Panc1 (cell line): Measurements from ENCODE around the gene GLIS2. TPM values are rescaled to one million over a fixed set of nuclear protein-coding genes. Genes with fewer than 3 reads are reported as not detected.

Source experiments
- ATAC-seq: fragments of 200-7000 bp; cut with Tn5 transposase; 2 replicates; pipeline ENCODE4 v1.9.1; 2020; ENCODE audit warnings: mild to moderate bottlenecking, moderate library complexity
- BruUV-seq: library from RNA; stranded (reverse); fragments of 400-500 nt; replicated peaks from 2 replicates; lab custom pipeline; 2021; lab: Mats Ljungman, UMichigan
- CTCF ChIA-PET: fragments of 300-600 bp; sonication (Branson Sonifier 250); formaldehyde crosslinking; loops from one replicate; lab custom pipeline; 2022; ENCODE audit warnings: antibody characterized with exemption; lab: Charles Lee
- POLR2A ChIA-PET: fragments of 300-600 bp; sonication (Branson Sonifier 250); formaldehyde crosslinking; loops from one replicate; lab custom pipeline; 2022; ENCODE audit warnings: antibody characterized with exemption; lab: Charles Lee
- DNase-seq: peaks from one replicate; pipeline ENCODE4 v3.0.0-alpha.2; 2010; ENCODE audit warnings: low read depth, low spot score
- H3K27ac ChIP-seq: 2 replicates; pipeline ENCODE4 v1.5.1; 2011; ENCODE audit warnings: mild to moderate bottlenecking, low read length, inconsistent platforms
- H3K27me3 ChIP-seq: fragments of 200-500 bp; sonication (Bioruptor generic); 2 replicates; pipeline ENCODE4 v1.6.0; 2014; ENCODE audit warnings: low read length, inconsistent platforms; ENCODE audit not compliant: control insufficient read depth, insufficient read depth
- H3K36me3 ChIP-seq: fragments of 200-500 bp; sonication (Bioruptor generic); 2 replicates; pipeline ENCODE4 v1.5.1; 2014; ENCODE audit warnings: inconsistent platforms, mild to moderate bottlenecking, low read length, moderate library complexity; ENCODE audit not compliant: control insufficient read depth, insufficient read depth
- H3K4me1 ChIP-seq: 2 replicates; pipeline ENCODE4 v1.5.1; 2011; ENCODE audit warnings: inconsistent platforms, mild to moderate bottlenecking, low read length, moderate library complexity; ENCODE audit not compliant: control insufficient read depth, insufficient read depth
- H3K4me3 ChIP-seq, 2 experiments: 2 replicates each; pipeline ENCODE4 v1.5.1; 2011 to 2012; ENCODE audit warnings: low read depth in 2 of 2, low read length in 2 of 2, mild to moderate bottlenecking in 2 of 2, inconsistent platforms in 1 of 2, moderate library complexity in 1 of 2
- H3K9me3 ChIP-seq: fragments of 200-500 bp; sonication (Bioruptor generic); 2 replicates; pipeline ENCODE4 v1.5.1; 2014; ENCODE audit warnings: low read depth, mild to moderate bottlenecking, inconsistent platforms, low read length, moderate library complexity; ENCODE audit not compliant: control insufficient read depth, insufficient read depth
- CTCF ChIP-seq: fragments of 450-650 bp; IDR thresholded peaks from 2 replicates; pipeline ENCODE4 v1.5.1; 2017; ENCODE audit warnings: mild to moderate bottlenecking
- POLR2AphosphoS5 ChIP-seq: IDR thresholded peaks from 2 replicates; pipeline ENCODE4 v1.6.1; 2012; ENCODE audit warnings: mild to moderate bottlenecking, low read depth, low read length, moderate library complexity
- REST ChIP-seq, 2 experiments: IDR thresholded peaks; 2 replicates each; pipeline ENCODE4 v1.6.1; 2011 to 2012; ENCODE audit warnings: low read depth in 2 of 2, control low read depth in 1 of 2, low read length in 1 of 2, mild to moderate bottlenecking in 1 of 2, moderate library complexity in 1 of 2; ENCODE audit not compliant: insufficient read depth in 1 of 2
- SIN3A ChIP-seq: IDR thresholded peaks from 2 replicates; pipeline ENCODE4 v1.6.1; 2012; ENCODE audit warnings: low read depth, mild to moderate bottlenecking, low read length, moderate library complexity, borderline replicate concordance; ENCODE audit not compliant: insufficient read depth
- TCF7L2 ChIP-seq: IDR thresholded peaks from 2 replicates; pipeline ENCODE4 v1.6.1; 2011; ENCODE audit warnings: mild to moderate bottlenecking, low read depth, low read length, inconsistent platforms
- in situ Hi-C: cut with HindIII; loops from 2 replicates; pipeline ENCODE4 v1.10.0; 2016; ENCODE audit warnings: low sequenced_read_pairs, low pct_unique_long_range_greater_than_20kb
- intact Hi-C: fragments of 100-400 bp; cut with micrococcal nuclease; formaldehyde crosslinking; loops from one replicate; pipeline ENCODE4 v1.10.0; 2022; ENCODE audit not compliant: unreplicated experiment
- total RNA-seq: library from RNA; stranded (reverse); gene quantifications from one replicate; pipeline ENCODE4 v1.2.1, GENCODE V29; 2021; ENCODE audit not compliant: unreplicated experiment

The GLIS2 gene
- total RNA-seq, 1 experiment from 2014 or later = 87.3 TPM

- ATAC-seq = no peak
- TF ChIP-seq TCF7L2 (no peak), CTCF (no peak), REST (IDR thresholded peaks at IDR 0.05; ENCODE audit: insufficient read depth in 1 of 2, low read depth in 2 of 2, low read length in 1 of 2) (no peak), SIN3A (no peak), POLR2AphosphoS5 (no peak)
Observed at GRCh38 chr16:4386951-4387565, 71.2 kb downstream of the GLIS2 start.

GRCh38 chr16:4387781-4388180 lies 71.9 kb downstream of the GLIS2 start:
- TF ChIP-seq TCF7L2 (no peak), CTCF (no peak), REST (IDR thresholded peaks at IDR 0.05; ENCODE audit: insufficient read depth in 1 of 2, low read depth in 2 of 2, low read length in 1 of 2) (no peak), SIN3A (no peak)
- H3K36me3 ChIP-seq = no peaks in the 10 kb centered on the region
- H3K9me3 ChIP-seq = no peaks in the 10 kb centered on the region
- H3K4me1 ChIP-seq = peaks cover 31% of the 10 kb centered on the region
- intact Hi-C loops (no loop called here), in situ Hi-C loops (no loop called here)
- no peak overlapping the region for H3K4me3 ChIP-seq
- ChIA-PET CTCF (no interaction called here), POLR2A (no interaction called here)
- DNase-seq = no peak
- no peak overlapping the region for H3K27ac ChIP-seq
- no peak for ATAC-seq
- no peaks in the 10 kb centered on the region for H3K27me3 ChIP-seq
- no TSS peak for BruUV-seq

More at GRCh38 chr16:4386951-4387565, 71.2 kb downstream of the GLIS2 start:
- in situ Hi-C loops = no loop called here
- no peaks in the 10 kb centered on the region for H3K9me3 ChIP-seq
- no peaks in the 10 kb centered on the region for H3K36me3 ChIP-seq
- BruUV-seq = TSS peak; percentile 49
- intact Hi-C loops = no loop called here
- CTCF ChIA-PET = interaction anchor here (1.3 kb wide), 1 partner anchor 15 kb away, joined by 3 read pairs; no protein-coding TSS in a partner anchor
- H3K27ac ChIP-seq = no peak overlapping the region
- H3K27me3 ChIP-seq = no peaks in the 10 kb centered on the region
- no peak overlapping the region for H3K4me3 ChIP-seq
- H3K4me1 ChIP-seq = peaks cover 28% of the 10 kb centered on the region
- DNase-seq = no peak
- POLR2A ChIA-PET = interaction anchor here (0.6 kb wide), 1 partner anchor 32 kb away, joined by 7 read pairs; no protein-coding TSS in a partner anchor
